HepG2 (cell line): ENCODE data around the gene SLC44A5.

Experiments used
- KAT7 ChIP-seq: IDR thresholded peaks from 2 replicates; pipeline ENCODE4 v1.6.1; 2018; ENCODE audit warnings: borderline replicate concordance, missing compliant biosample characterization
- SKI ChIP-seq: fragments of 450-650 bp; IDR thresholded peaks from one replicate; pipeline ENCODE4 v1.6.1; 2018; ENCODE audit warnings: mild to moderate bottlenecking; ENCODE audit not compliant: partially characterized antibody
- SNAPC2 ChIP-seq: sonication (generic); formaldehyde crosslinking; IDR thresholded peaks from 2 replicates; pipeline ENCODE4 v1.8.1; 2022; ENCODE audit warnings: mild to moderate bottlenecking, missing genetic modification reagents
- ZNF761 ChIP-seq: sonication (generic); formaldehyde crosslinking; conservative IDR thresholded peaks from 2 replicates; pipeline ENCODE4 v1.4.0; 2020; ENCODE audit warnings: mild to moderate bottlenecking, missing genetic modification reagents
- ZSCAN21 ChIP-seq: sonication (generic); formaldehyde crosslinking; IDR thresholded peaks from 2 replicates; pipeline ENCODE4 v1.8.0; 2022; ENCODE audit warnings: mild to moderate bottlenecking, missing genetic modification reagents, moderate library complexity, borderline replicate concordance
- TF ChIP-seq, protein P1 (sequence below): sonication (generic); formaldehyde crosslinking; IDR thresholded peaks from 2 replicates; pipeline ENCODE4 v1.8.1; 2023; ENCODE audit warnings: missing genetic modification reagents, inconsistent platforms, borderline replicate concordance

DNA sequence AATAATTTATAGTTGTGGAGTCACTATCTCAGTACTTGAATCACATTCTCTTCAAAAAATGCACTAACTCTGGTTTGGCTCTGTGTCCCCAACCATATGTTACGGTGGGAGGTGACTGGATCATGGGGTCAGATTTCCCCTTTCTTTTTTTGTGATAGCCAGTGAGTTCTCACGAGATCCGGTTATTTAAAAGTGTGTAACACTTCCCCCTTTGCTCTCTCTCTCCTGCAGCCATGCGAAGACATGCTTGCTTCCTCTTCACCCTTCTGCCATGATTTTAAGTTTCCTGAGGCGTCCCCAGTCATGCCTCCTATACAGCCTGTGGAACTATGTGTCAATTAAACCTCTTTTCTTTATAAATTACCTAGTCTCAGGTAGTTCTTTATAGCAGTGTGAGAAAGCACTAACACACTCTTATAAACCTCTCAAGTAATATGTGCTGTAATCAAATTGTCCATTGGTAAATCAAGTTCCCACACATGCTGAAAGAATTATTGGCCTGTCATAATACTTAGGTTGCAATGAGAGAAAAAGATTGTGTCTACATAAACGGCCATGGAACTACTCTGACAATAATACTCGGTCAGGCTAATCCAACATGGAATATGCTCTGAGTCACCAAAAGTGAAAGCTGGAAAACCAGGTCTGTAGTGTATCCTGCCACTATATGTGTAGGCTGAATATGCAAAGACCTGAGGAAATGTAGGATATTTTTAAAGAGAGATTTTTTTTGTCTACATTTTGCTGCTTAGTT, 107.5 kb downstream of the SLC44A5 start:
- TF ChIP-seq, protein P1, sequence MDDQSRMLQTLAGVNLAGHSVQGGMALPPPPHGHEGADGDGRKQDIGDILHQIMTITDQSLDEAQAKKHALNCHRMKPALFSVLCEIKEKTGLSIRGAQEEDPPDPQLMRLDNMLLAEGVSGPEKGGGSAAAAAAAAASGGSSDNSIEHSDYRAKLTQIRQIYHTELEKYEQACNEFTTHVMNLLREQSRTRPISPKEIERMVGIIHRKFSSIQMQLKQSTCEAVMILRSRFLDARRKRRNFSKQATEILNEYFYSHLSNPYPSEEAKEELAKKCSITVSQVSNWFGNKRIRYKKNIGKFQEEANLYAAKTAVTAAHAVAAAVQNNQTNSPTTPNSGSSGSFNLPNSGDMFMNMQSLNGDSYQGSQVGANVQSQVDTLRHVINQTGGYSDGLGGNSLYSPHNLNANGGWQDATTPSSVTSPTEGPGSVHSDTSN (CRISPR knock-in tag) = no peak
- TF ChIP-seq SNAPC2 (CRISPR knock-in tag) (no peak), KAT7 (CRISPR knock-in tag) (no peak), ZSCAN21 (CRISPR knock-in tag) (no peak), ZNF761 (no peak), SKI (no peak)
